CD14-positive monocyte (primary cell): ENCODE measurements around the gene MED12L. TPM values are rescaled to one million over a fixed set of nuclear protein-coding genes. Genes with fewer than 3 reads are reported as not detected.
"Not testable (repeated sequence)": the region's sequence is repeated elsewhere in the genome, so short reads cannot be mapped to it uniquely, and the experiment has no call there.

Experiments
- DNase-seq, 3 donors: peaks; one replicate each; pipeline ENCODE4 v3.0.0-alpha.2; 2011 to 2022
- H2AFZ ChIP-seq: 2 replicates; pipeline ENCODE4 v1.6.0; 2012; ENCODE audit warnings: mild to moderate bottlenecking, low read depth, low read length, inconsistent platforms; ENCODE audit not compliant: insufficient read depth, poor library complexity, severe bottlenecking
- H3K27ac ChIP-seq, 2 donors: 1 replicate in 1 of 2; 2 replicates in 1 of 2; pipeline ENCODE4 v1.5.1; 2012 to 2013; ENCODE audit warnings: low read length in 2 of 2, control low read depth in 1 of 2, inconsistent platforms in 1 of 2, low read depth in 1 of 2, mild to moderate bottlenecking in 1 of 2
- H3K27me3 ChIP-seq, 2 donors: one replicate each; pipeline versions ENCODE4 v1.6.0 to v1.6.1; 2011 to 2013; ENCODE audit warnings: low read length in 2 of 2; ENCODE audit not compliant: control insufficient read depth in 2 of 2, insufficient read depth in 2 of 2
- H3K36me3 ChIP-seq, 2 donors: replicated peaks in 1 of 2; 1 replicate in 1 of 2; 2 replicates in 1 of 2; pipeline versions ENCODE4 v1.5.1 to v1.6.1; 2012 to 2013; ENCODE audit warnings: low read length in 2 of 2, control low read depth in 1 of 2, inconsistent platforms in 1 of 2, mild to moderate bottlenecking in 1 of 2; ENCODE audit not compliant: insufficient read depth in 2 of 2, control insufficient read depth in 1 of 2
- H3K4me1 ChIP-seq, 2 donors: 1 replicate in 1 of 2; 2 replicates in 1 of 2; pipeline versions ENCODE4 v1.5.1 to v1.6.1; 2012 to 2013; ENCODE audit warnings: low read length in 2 of 2, control low read depth in 1 of 2, inconsistent platforms in 1 of 2, mild to moderate bottlenecking in 1 of 2, moderate library complexity in 1 of 2; ENCODE audit not compliant: insufficient read depth in 2 of 2, control insufficient read depth in 1 of 2
- H3K4me2 ChIP-seq: replicated peaks from 2 replicates; pipeline ENCODE3; 2012; ENCODE audit warnings: low read length, moderate library complexity, mild to moderate bottlenecking; ENCODE audit not compliant: poor library complexity, severe bottlenecking; ENCODE audit errors: extremely low read depth
- H3K4me3 ChIP-seq, 3 experiments: fragments of 200-600 bp in 1 of 3; sonication (generic) in 1 of 3; replicated peaks in 1 of 3; 1 replicate in 2 of 3; 2 replicates in 1 of 3; pipeline ENCODE4 v1.5.1; 2011 to 2013; ENCODE audit warnings: low read length in 3 of 3, mild to moderate bottlenecking in 3 of 3, control low read depth in 2 of 3, low read depth in 2 of 3, inconsistent platforms in 1 of 3, moderate library complexity in 1 of 3
- H3K79me2 ChIP-seq: 2 replicates; pipeline ENCODE4 v1.6.0; 2012; ENCODE audit warnings: mild to moderate bottlenecking, control low read depth, inconsistent platforms, low read length, moderate library complexity; ENCODE audit not compliant: insufficient read depth
- H3K9ac ChIP-seq: 2 replicates; pipeline ENCODE4 v1.6.0; 2017; ENCODE audit warnings: low read length, mild to moderate bottlenecking; ENCODE audit not compliant: insufficient read depth, poor library complexity, severe bottlenecking
- H3K9me3 ChIP-seq, 2 donors: replicated peaks in 1 of 2; 1 replicate in 1 of 2; 2 replicates in 1 of 2; pipeline versions ENCODE4 v1.5.1 to v1.6.1; 2012 to 2013; ENCODE audit warnings: low read length in 2 of 2, control low read depth in 1 of 2; ENCODE audit not compliant: control insufficient read depth in 1 of 2, insufficient read depth in 1 of 2
- H4K20me1 ChIP-seq: 2 replicates; pipeline ENCODE4 v1.6.0; 2012; ENCODE audit warnings: mild to moderate bottlenecking, low read length, control low read depth, moderate library complexity; ENCODE audit not compliant: insufficient read depth
- H3K27ac Mint-ChIP-seq, 7 donors: one replicate each; pipeline ENCODE4 v1.8.0; 2020; ENCODE audit warnings: mild to moderate bottlenecking in 7 of 7, mixed read lengths in 7 of 7, moderate library complexity in 6 of 7, inconsistent platforms in 2 of 7
- H3K27me3 Mint-ChIP-seq, 3 donors: one replicate each; pipeline ENCODE4 v1.8.0; 2021 to 2022; ENCODE audit warnings: low read depth in 3 of 3, mild to moderate bottlenecking in 3 of 3, mixed read lengths in 3 of 3, moderate library complexity in 3 of 3, inconsistent platforms in 1 of 3
- H3K36me3 Mint-ChIP-seq, 2 donors: one replicate each; pipeline ENCODE4 v1.8.0; 2020; ENCODE audit warnings: mixed read lengths in 2 of 2, inconsistent platforms in 1 of 2, mild to moderate bottlenecking in 1 of 2
- H3K4me1 Mint-ChIP-seq: one replicate; pipeline ENCODE4 v1.8.0; 2020; ENCODE audit warnings: mild to moderate bottlenecking, mixed read lengths
- H3K4me3 Mint-ChIP-seq, 2 donors: one replicate each; pipeline ENCODE4 v1.8.0; 2020; ENCODE audit warnings: mild to moderate bottlenecking in 2 of 2, mixed read lengths in 2 of 2, moderate library complexity in 1 of 2
- H3K9me3 Mint-ChIP-seq, 7 donors: one replicate each; pipeline ENCODE4 v1.8.0; 2020 to 2022; ENCODE audit warnings: mixed read lengths in 7 of 7, mild to moderate bottlenecking in 6 of 7, moderate library complexity in 6 of 7, inconsistent platforms in 2 of 7
- WGBS: methylation state at CpG from one replicate; pipeline ENCODE4 v1.1.5; 2013; ENCODE audit warnings: missing lambda C conversion rate; ENCODE audit not compliant: insufficient coverage; 5-methylcytosine and 5-hydroxymethylcytosine counted together
- intact Hi-C, 2 donors: fragments of 100-400 bp; cut with micrococcal nuclease; formaldehyde crosslinking; loops; one replicate each; pipeline versions ENCODE4 v1.15.0 to v1.15.1; 2023
- polyA plus RNA-seq, 3 donors: library from polyadenylated mRNA; depleted of rRNA in 1 of 3; unstranded in 2 of 3; stranded (reverse) in 1 of 3; fragments of 300-500 nt in 2 of 3; fragments of >200 nt in 1 of 3; fragmentation: Illumina TruSeq in 2 of 3; gene quantifications; 1 replicate in 2 of 3; 2 replicates in 1 of 3; pipeline ENCODE4 v1.2.3, GENCODE V29; 2012 to 2021
- TF ChIP-seq, protein P1 (sequence below): fragments of 200-600 bp; IDR thresholded peaks from one replicate; pipeline ENCODE4 v1.8.0; 2022; ENCODE audit warnings: antibody characterized with exemption, mild to moderate bottlenecking

The MED12L gene
- polyA plus RNA-seq, 3 donors, result 0.12 to 0.29 TPM; not detected in 1

DNA sequence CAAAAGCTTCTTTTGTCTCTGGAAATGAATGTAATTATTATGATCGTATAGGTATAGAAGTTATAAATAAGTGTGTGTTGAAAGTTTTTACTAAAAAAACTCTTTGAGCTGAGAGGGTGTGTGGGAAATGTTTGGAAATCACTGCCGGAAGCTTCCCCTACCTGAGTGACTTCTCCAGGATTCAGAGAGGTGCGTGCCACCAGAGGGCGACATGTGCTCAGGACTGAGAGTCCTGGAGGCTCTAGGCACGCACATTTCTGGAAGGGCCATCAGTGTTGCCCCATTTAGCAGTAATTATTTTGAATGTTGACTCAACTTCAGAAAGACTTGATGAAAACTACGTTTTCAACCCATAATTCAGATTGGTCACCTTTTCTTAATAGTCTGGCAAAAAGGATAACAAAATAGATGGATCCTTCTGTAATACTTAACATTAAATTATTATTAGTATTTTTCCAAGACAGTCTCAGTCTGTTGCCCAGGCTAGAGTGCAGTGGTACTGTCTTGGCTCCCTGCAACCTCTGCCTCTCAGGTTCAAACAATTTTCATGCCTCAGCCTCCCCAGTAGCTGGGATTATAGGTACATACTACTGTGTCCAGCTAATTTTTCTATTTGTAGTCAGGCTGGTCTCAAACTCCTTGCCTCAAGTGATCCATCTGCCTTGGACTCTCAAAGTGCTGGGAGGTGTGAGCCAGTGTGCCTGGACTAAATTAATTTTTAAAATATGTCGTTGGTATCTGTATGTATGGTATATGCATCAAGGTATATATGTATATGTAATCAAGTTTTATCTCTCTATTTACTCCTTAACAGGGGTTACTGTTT, 83.0 kb downstream of the MED12L start:
- 39% methylated on average over 4 of the region's 7 CpGs for WGBS
- no peaks in the 10 kb centered on the region for H3K36me3 Mint-ChIP-seq
- Histone ChIP-seq H4K20me1 (no peaks in the 10 kb centered on the region), H3K4me3 (no peak overlapping the region), H3K27ac (peak overlapping the region; percentile 90 to 94), H3K36me3 (no peaks in the 10 kb centered on the region), H3K79me2 (no peaks in the 10 kb centered on the region), H2AFZ (no peak overlapping the region), H3K4me1 (peaks cover 41 to 44% of the 10 kb centered on the region in 2 donors), H3K4me2 (no peak overlapping the region), H3K27me3 (no peaks in the 10 kb centered on the region), H3K9me3 (no peaks in the 10 kb centered on the region), H3K9ac (no peak overlapping the region)
- peak; percentile 58 to 85 (median 83) for DNase-seq
- TF ChIP-seq, protein P1, sequence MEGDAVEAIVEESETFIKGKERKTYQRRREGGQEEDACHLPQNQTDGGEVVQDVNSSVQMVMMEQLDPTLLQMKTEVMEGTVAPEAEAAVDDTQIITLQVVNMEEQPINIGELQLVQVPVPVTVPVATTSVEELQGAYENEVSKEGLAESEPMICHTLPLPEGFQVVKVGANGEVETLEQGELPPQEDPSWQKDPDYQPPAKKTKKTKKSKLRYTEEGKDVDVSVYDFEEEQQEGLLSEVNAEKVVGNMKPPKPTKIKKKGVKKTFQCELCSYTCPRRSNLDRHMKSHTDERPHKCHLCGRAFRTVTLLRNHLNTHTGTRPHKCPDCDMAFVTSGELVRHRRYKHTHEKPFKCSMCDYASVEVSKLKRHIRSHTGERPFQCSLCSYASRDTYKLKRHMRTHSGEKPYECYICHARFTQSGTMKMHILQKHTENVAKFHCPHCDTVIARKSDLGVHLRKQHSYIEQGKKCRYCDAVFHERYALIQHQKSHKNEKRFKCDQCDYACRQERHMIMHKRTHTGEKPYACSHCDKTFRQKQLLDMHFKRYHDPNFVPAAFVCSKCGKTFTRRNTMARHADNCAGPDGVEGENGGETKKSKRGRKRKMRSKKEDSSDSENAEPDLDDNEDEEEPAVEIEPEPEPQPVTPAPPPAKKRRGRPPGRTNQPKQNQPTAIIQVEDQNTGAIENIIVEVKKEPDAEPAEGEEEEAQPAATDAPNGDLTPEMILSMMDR, result peak; percentile 86
- H3K4me1 Mint-ChIP-seq, result peaks cover 43% of the 10 kb centered on the region
- intact Hi-C loops, result loop anchor here (5.0 kb wide), 2 partner anchors 59 to 114 kb away; no protein-coding TSS in a partner anchor
- no peak overlapping the region for H3K4me3 Mint-ChIP-seq
- H3K9me3 Mint-ChIP-seq, result no peaks in the 10 kb centered on the region
- H3K27me3 Mint-ChIP-seq, result peaks cover 0 to 2% (median 0%) of the 10 kb centered on the region in 3 donors
- H3K27ac Mint-ChIP-seq, result peak overlapping the region; percentile 92 to 96 (median 95)

DNA sequence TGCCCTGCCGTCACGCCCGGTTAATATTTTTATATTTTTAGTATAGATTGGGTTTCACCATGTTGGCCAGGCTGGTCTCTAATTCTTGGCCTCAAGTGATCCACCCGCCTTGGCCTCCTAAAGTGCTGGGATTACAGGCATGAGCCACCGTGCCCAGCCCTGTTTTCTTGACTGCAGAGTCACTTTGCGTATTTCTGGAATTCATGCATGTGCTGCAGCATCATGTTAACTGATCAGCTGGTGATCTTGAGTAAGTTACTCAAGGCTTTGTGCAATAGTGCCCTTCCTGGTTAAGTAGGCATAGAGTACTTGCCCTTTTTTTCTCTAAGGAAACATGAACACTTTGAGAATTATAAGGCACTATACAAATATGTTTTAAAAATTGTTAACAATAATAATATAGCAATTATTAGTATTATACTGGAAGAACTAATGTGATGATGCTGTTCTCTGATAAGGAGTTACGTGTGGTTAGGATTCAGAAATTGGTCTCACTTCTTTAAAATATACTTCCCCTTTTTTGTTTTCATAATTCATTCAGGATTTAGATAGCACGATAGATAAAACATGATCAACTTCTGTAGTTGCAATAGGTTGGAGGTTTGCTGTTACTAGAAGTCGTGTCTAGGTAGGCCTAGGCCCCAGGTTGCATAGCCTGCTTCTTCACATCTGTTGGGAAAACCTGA, 83.9 kb downstream of the MED12L start:
- Mint-ChIP-seq H3K4me1 (peaks cover 50% of the 10 kb centered on the region), H3K9me3 (no peaks in the 10 kb centered on the region), H3K36me3 (no peaks in the 10 kb centered on the region), H3K27ac (peak overlapping the region; percentile 92 to 98 (median 96)), H3K27me3 (peaks cover 0 to 2% (median 0%) of the 10 kb centered on the region in 3 donors), H3K4me3 (peak overlapping the region; percentile 47 to 56)
- Histone ChIP-seq H3K27me3 (no peaks in the 10 kb centered on the region), H3K4me3 (peak overlapping the region; percentile 6 to 58 (median 21)), H3K9me3 (no peaks in the 10 kb centered on the region), H2AFZ (no peak overlapping the region), H3K4me1 (peaks cover 44 to 51% of the 10 kb centered on the region in 2 donors), H3K36me3 (no peaks in the 10 kb centered on the region), H3K4me2 (peak overlapping the region; percentile 64), H3K27ac (peak overlapping the region; percentile 90 to 94), H3K79me2 (no peaks in the 10 kb centered on the region), H3K9ac (peak overlapping the region; percentile 50), H4K20me1 (no peaks in the 10 kb centered on the region)
- 5% methylated on average over 3 of the region's 9 CpGs for WGBS
- intact Hi-C loops, result loop anchor here (5.0 kb wide), 2 partner anchors 58 to 113 kb away; no protein-coding TSS in a partner anchor
- peak; percentile 79 to 92 (median 86) for DNase-seq
- TF ChIP-seq, protein P1, result no peak

DNA sequence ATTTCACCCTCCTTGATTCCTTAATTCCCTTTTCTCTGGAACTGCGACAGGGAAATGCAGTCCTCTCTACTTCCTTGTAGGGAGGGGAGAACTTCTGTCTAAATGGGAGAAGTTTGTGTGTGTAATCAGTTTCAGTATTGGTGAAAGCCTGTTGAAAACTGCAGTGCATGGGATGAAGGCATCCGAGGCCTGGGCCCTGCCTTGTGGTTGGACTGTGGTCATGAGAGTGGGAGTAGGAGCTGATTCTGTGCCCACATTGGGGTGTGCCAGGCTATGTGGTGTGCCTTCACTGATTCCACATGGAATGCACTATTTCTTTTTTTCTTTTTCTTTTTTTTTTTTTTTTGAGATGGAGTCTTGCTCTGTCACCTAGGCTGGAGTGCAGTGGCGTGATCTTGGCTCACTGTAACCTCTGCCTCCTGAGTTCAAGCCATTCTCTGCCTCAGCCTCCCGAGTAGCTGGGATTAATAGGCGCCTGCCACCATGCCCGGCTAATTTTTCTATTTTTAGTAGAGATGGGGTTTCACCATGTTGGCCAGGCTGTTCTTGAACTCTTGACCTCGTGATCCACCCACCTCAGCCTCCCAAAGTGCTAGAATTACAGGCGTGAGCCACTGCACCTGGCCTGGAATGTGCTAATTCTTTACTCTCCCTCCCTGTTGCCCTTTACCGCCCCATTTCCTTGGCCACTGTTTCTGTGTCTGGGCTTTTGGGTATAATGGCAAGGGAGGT, 84.7 kb downstream of the MED12L start:
- H3K4me3 ChIP-seq, result peak overlapping the region; percentile 6 to 58 (median 21)

More for the DNA sequence above, 84.7 kb downstream of the MED12L start:
- not testable (repeated sequence) for H3K79me2 ChIP-seq, H3K27me3 Mint-ChIP-seq, H4K20me1 ChIP-seq, H3K27me3 ChIP-seq, H3K36me3 Mint-ChIP-seq, H2AFZ ChIP-seq, H3K9me3 Mint-ChIP-seq, H3K9me3 ChIP-seq, H3K36me3 ChIP-seq
- DNase-seq, result peak; percentile 70 to 87 (median 87)
- H3K27ac ChIP-seq, result peak overlapping the region; percentile 90 to 94
- 0% methylated on average over 1 of the region's 9 CpGs for WGBS
- H3K4me1 Mint-ChIP-seq, result peaks cover 53% of the 10 kb centered on the region
- H3K4me1 ChIP-seq, result peaks cover 49 to 56% of the 10 kb centered on the region in 2 donors
- H3K9ac ChIP-seq, result peak overlapping the region; percentile 50
- H3K27ac Mint-ChIP-seq, result peak overlapping the region; percentile 92 to 98 (median 96)
- H3K4me2 ChIP-seq, result peak overlapping the region; percentile 64
- intact Hi-C loops, result loop anchor here (5.0 to 10.0 kb wide), 3 partner anchors 57 to 705 kb away; partner anchors contain the start of gene SUCNR1 (in 1 of the 2)
- H3K4me3 Mint-ChIP-seq, result peak overlapping the region; percentile 47 to 56
